GM12874 (cell line): Measurements from ENCODE around the gene HSPA12A.

ENCODE experiments used
- TF ChIP-seq, protein P1 (sequence below): IDR thresholded peaks from 2 replicates; pipeline ENCODE4 v1.5.1; 2011; ENCODE audit warnings: low read depth, mild to moderate bottlenecking, control low read depth, low read length, moderate library complexity; ENCODE audit not compliant: insufficient read depth

HSPA12A gene

DNA sequence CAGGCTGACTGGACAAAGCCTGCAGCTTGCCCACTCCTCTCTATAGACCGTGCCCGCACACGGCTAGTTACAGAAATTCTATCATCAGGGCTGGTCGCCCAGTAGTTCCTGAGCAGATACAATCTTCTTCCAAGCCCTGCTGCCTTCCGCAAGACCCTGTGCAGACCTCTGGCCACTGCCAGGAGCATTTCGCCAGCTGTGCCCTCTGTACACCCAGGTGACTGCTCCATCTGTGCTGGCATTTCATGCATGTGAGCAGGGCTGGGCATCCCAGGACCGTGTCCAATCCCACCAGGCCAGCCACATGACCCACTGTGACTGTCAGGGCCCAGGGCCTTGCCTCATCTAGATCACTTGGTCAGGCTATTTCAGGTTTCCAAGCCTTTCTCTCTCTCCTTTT lies 36.9 kb downstream of the HSPA12A start:
- TF ChIP-seq, protein P1, sequence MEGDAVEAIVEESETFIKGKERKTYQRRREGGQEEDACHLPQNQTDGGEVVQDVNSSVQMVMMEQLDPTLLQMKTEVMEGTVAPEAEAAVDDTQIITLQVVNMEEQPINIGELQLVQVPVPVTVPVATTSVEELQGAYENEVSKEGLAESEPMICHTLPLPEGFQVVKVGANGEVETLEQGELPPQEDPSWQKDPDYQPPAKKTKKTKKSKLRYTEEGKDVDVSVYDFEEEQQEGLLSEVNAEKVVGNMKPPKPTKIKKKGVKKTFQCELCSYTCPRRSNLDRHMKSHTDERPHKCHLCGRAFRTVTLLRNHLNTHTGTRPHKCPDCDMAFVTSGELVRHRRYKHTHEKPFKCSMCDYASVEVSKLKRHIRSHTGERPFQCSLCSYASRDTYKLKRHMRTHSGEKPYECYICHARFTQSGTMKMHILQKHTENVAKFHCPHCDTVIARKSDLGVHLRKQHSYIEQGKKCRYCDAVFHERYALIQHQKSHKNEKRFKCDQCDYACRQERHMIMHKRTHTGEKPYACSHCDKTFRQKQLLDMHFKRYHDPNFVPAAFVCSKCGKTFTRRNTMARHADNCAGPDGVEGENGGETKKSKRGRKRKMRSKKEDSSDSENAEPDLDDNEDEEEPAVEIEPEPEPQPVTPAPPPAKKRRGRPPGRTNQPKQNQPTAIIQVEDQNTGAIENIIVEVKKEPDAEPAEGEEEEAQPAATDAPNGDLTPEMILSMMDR: no peak

DNA sequence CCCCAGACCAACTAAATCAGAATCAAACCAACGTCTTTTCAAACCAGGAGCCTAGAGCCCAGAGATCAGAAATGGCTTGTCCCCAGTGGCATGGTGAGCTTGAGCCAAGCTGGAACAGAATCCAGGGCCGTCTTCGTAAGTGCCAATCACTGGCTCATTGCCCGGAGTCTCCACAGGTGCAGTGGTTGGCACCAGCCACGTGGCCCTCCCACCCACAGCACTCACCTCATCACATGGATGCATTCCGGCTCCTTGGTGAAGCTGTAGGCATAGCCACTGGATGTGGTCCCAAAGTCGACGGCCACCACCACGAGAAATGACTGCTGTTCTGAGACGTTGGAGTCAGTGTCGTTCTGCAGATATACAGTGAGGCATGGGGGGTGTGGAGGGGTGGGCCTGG lies 37.4 kb downstream of the HSPA12A start:
- TF ChIP-seq, protein P1: no peak

DNA sequence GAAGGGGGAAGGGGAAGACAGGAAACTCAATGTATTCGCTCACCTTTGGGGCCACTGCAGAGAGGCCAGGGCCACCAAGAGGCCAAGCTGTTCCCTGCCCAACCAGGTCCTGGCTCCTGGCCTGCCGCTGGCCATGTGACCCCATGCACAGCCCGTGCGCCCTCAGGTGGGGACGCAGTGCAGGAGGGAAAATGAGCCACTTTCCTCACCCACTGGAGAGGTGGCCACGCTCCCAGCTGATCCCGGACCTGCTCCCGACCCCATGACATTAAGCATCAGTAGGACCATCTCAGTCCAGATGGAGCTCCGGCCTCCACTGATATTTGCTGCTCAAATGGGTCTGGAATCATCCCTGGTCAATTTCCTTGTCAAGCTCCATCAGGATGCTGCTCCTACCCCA lies 40.2 kb downstream of the HSPA12A start:
- TF ChIP-seq, protein P1: no peak

DNA sequence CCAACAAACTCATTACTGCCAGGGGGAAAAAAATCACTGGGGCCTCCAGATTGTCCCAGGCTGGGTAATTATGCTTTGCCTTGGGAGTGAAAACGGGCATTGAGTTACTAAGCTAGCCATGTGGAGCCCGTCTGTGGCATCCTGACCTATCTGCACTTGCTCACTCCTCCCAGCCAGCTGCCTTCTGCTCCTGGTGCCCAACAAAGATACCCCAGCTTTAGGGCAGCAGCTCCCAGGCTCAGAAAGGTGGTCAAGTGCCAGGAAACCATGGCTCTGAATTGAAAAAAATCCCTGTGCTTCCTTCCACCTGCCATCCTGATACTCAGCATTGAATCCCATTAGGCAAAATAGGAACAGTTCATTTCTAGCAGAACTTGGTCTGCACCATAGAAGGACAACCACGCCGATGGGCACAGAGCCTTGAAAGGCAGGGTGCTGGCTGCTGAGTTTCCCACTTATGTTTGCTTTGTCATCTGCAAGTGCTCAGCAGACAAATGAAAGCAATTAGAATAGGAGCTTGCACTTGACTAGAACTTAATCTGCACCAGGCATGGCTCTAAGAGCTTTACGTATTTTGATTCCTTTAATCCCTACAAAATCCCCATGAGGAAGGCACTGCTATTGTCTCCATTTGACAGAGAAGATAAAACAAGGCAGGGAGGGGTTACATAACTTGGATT lies 42.8 kb downstream of the HSPA12A start:
- TF ChIP-seq, protein P1: no peak

DNA sequence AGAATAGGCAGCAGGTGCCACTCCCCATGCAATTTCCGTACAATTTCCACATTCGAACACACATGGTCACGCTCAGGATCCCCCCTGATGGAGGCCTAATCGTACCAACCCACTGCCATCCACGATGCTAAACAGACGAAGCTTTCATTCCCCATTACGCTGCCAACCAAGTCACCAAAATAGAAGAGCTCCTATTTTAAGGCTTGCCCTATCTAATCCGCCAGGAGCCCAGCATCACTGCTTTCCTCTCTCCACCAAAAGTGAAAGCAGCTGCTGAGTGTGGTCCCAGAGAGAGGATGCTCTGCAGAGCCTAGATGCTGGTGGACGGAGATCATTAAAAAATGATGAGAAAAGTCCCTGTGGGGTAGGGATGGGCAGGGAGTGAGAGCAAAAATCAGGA lies 43.3 kb downstream of the HSPA12A start:
- TF ChIP-seq, protein P1: no peak

DNA sequence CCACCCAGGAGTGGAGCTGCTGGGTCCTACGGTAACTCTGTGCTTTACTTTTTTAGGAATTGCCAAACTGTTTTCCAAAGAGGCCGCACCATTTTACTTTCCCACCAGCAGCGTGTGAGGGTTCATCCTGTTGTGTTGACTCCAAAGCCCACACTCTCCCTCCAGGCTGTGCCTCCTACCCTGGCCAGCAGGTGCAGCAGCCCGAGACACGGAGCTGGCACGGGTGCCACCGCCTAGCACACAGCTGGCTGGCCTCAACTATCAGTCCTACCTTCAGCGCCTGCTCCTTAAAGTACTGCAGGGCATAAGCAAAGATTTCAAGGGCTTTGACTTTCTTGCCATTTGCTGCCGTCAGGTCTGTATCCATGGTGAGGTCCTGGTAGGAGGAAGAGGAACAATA lies 44.0 kb downstream of the HSPA12A start:
- TF ChIP-seq, protein P1: no peak

DNA sequence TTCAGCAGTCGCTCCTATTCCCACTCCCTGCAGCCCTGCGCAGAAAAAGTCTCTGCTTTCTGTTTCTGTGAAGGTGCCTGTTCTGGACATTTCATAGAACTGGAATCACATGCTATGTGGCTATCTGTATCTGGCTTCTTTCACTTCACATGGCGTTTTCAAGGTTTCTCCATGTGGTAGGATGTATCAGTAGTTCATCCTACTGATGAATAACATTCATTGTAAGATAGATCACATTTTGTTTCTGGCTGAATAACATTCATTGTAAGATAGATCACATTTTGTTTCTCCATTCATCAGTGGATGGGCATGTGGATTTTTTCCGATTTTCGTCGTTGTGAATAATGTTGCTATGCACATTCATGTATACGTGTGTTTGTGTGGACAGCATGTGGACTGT lies 44.5 kb downstream of the HSPA12A start:
- TF ChIP-seq, protein P1: no peak

DNA sequence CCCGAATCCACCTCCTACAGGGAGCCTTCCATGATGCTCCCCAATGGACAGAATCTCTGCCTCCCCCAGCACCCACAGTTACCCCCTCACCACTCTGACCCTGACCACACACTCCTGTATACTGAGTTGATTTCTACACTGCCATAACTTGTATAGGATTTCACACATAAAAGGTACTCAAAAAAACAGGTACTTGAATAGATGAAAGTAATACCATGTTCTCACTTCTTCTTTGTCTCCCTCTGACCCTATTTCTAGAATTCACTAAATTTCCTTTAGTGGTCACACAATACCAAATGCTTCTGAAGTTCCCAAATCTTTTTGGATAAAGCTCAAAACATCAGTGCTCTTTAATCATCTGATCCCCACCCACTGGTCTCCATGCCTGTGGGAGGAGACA lies 45.4 kb downstream of the HSPA12A start:
- TF ChIP-seq, protein P1: no peak
